22Rv1 (cell line): ENCODE measurements around the gene LSM10.

Experiments
- H3K27ac ChIP-seq: fragments of 450-650 bp; 2 replicates; pipeline ENCODE4 v1.5.1; 2017
- CTCF ChIP-seq: fragments of 450-650 bp; IDR thresholded peaks from 2 replicates; pipeline ENCODE4 v1.5.1; 2017; ENCODE audit warnings: mild to moderate bottlenecking
- ZFX ChIP-seq: fragments of 450-650 bp; IDR thresholded peaks from 2 replicates; pipeline ENCODE4 v1.6.1; 2017; ENCODE audit warnings: antibody characterized with exemption, borderline replicate concordance

LSM10 gene

GRCh38 chr1:36383240-36383639 lies 14.5 kb downstream of the LSM10 start:
- no peak overlapping the region for H3K27ac ChIP-seq
- no peak for TF ChIP-seq CTCF
- TF ChIP-seq ZFX, result no peak

GRCh38 chr1:36382669-36383068 lies 15.0 kb downstream of the LSM10 start:
- TF ChIP-seq ZFX (no peak), CTCF (no peak)
- no peak overlapping the region for H3K27ac ChIP-seq

- no peak overlapping the region for H3K27ac ChIP-seq
- no peak for TF ChIP-seq ZFX
- no peak for TF ChIP-seq CTCF
Measured at GRCh38 chr1:36382231-36382630, 15.5 kb downstream of the LSM10 start.

- no peak overlapping the region for H3K27ac ChIP-seq
- no peak for TF ChIP-seq CTCF
- TF ChIP-seq ZFX, result no peak
Measured at GRCh38 chr1:36381405-36381804, 16.3 kb downstream of the LSM10 start.

- no peak overlapping the region for H3K27ac ChIP-seq
- no peak for TF ChIP-seq ZFX
- no peak for TF ChIP-seq CTCF
Measured at GRCh38 chr1:36380782-36381181, 16.9 kb downstream of the LSM10 start.

GRCh38 chr1:36380143-36380619 lies 17.5 kb downstream of the LSM10 start:
- no peak overlapping the region for H3K27ac ChIP-seq
- TF ChIP-seq CTCF (no peak), ZFX (no peak)

- TF ChIP-seq ZFX, result no peak
- TF ChIP-seq CTCF, result no peak
- H3K27ac ChIP-seq, result peak overlapping the region; percentile 7; the same call in 1 of the 2 replicates
Measured at GRCh38 chr1:36377791-36378492, 19.8 kb downstream of the LSM10 start.
